Omental fat pad (tissue), 4 donors: Measurements from ENCODE around the gene CDH15. TPM values are rescaled to one million over a fixed set of nuclear protein-coding genes. Genes with fewer than 3 reads are reported as not detected.

ENCODE experiments used
- ATAC-seq: fragments of 150-250 bp; one replicate; pipeline ENCODE4 v1.9.1; 2016; ENCODE audit warnings: mild to moderate bottlenecking, moderate library complexity; ENCODE audit not compliant: low FRiP score
- DNase-seq: peaks from one replicate; pipeline ENCODE4 v3.0.0-alpha.2; 2019; ENCODE audit warnings: low spot score
- total RNA-seq, 4 donors: library from RNA; depleted of rRNA; stranded (reverse); fragments of >200 nt; gene quantifications; one replicate each; pipeline ENCODE4 v1.1.0, GENCODE V29; 2016
- TF ChIP-seq, protein P1 (sequence below), 3 donors: fragments of 450-650 bp; IDR thresholded peaks; one replicate each; pipeline ENCODE4 v1.5.1; 2016 to 2017; ENCODE audit warnings: antibody characterized with exemption in 3 of 3, mild to moderate bottlenecking in 3 of 3, moderate library complexity in 2 of 3

Gene CDH15
- total RNA-seq, 4 donors from 2014 or later = not detected

DNA sequence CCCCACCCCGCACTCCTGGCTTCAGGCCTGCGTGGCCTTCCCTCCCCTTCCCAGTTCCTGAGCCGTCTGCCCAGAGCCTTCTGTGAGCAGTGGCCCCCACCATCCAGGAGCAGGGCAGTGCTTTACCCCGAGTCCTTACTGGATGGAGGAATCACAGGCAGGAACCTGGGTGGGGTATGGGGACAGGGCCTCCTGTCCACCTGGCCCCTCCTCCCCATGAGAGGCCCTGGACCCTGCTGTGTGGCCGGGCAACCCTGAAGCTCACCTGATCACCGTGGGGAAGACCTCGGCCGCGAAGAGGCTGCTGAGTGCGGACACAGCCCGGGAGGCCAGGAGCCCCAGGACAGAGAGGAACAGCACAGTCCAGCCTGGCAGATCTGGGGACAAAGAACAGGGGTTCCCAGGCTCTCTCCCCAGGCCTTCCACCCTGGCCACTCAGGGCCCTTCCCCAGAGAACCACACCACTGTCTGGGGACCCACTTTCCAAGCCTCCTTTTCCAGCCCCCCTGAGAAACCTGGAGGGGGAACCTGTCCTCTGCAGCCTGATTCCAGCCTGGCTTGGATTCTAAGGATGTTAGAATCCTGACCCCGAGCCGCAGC is 25.6 kb downstream of the CDH15 start:
- DNase-seq (no peak), ATAC-seq (no peak)
- TF ChIP-seq, protein P1, sequence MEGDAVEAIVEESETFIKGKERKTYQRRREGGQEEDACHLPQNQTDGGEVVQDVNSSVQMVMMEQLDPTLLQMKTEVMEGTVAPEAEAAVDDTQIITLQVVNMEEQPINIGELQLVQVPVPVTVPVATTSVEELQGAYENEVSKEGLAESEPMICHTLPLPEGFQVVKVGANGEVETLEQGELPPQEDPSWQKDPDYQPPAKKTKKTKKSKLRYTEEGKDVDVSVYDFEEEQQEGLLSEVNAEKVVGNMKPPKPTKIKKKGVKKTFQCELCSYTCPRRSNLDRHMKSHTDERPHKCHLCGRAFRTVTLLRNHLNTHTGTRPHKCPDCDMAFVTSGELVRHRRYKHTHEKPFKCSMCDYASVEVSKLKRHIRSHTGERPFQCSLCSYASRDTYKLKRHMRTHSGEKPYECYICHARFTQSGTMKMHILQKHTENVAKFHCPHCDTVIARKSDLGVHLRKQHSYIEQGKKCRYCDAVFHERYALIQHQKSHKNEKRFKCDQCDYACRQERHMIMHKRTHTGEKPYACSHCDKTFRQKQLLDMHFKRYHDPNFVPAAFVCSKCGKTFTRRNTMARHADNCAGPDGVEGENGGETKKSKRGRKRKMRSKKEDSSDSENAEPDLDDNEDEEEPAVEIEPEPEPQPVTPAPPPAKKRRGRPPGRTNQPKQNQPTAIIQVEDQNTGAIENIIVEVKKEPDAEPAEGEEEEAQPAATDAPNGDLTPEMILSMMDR (IDR thresholded peaks at IDR 0.05) = no peak

DNA sequence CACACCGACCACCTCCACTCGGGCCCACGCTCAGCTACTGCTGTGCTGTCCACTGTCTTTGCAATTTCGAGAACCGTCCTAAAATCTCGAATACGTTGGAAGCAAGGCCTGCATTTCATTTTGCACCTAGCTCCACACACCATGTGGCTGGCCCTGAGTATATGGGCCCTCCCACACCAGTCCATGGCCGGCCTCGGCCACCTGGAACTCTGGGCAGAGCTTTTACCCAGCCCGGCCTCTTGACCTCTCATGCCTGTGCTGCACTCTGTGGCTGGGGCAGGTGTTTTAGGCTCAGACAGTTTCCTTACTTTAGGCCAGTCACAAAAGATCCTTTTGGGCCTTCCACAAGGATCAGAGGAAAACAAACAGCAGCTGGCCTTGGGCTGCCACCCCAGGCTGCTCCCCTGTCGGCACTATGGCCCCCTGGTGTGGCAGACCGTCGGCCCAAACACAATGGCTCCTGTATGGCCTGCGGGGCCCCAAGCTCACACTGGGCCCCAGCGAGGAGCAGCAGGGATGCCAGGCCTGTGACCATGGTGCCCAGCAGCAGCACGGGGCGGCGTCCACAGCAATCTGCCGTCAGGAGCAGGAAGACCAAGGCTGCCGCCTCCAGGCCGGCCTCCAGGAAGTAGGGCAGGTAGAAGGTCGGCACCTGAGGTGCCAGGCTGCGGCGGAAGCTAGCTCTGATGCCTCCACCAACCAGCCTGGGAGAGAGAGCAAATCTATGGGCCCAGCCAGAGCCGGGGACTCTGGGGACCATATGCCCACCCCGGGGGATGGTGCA is 26.3 kb downstream of the CDH15 start:
- DNase-seq (no peak), ATAC-seq (no peak)
- TF ChIP-seq, protein P1 (IDR thresholded peaks at IDR 0.05) = no peak

DNA sequence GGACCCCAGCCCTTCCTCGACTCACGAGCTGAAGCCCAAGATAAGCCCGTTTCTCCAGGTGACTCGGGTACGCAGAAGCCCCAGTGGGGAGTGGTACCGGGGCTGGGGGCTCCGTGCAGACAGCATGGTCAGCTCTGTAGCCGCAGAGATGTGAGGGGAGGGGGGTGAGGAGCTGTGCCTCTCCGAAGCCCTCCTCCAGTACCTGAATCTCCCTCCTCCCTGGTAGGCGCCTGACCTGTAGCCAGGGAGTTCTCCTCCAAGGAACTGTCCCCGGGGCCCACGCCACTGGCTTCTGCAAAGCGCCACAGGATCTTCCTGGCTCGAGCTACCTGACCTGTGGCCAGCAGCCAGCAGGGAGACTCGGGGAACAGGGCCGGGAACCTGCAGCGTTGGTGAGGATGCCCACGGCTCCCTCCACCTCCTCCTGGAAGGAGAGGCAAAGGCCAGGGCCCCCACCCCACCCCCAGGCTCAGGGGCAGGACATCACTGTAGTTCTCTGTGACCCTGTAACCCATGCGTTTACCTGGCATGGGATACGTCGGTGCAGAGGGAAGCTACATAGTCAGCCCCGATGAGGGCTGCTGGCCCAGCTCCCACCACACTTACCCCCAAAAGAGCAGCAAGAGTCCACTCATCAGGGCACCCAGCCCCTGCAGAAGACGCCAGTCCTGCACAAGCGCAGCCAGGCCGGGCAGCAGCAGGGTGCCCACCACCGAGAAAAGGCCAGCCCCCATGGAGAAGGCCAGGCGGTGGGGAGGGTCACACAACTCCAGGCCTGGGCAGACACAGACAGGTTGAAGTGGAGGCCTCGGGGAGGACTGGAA is 27.1 kb downstream of the CDH15 start:
- TF ChIP-seq, protein P1 (IDR thresholded peaks at IDR 0.05) = no peak

DNA sequence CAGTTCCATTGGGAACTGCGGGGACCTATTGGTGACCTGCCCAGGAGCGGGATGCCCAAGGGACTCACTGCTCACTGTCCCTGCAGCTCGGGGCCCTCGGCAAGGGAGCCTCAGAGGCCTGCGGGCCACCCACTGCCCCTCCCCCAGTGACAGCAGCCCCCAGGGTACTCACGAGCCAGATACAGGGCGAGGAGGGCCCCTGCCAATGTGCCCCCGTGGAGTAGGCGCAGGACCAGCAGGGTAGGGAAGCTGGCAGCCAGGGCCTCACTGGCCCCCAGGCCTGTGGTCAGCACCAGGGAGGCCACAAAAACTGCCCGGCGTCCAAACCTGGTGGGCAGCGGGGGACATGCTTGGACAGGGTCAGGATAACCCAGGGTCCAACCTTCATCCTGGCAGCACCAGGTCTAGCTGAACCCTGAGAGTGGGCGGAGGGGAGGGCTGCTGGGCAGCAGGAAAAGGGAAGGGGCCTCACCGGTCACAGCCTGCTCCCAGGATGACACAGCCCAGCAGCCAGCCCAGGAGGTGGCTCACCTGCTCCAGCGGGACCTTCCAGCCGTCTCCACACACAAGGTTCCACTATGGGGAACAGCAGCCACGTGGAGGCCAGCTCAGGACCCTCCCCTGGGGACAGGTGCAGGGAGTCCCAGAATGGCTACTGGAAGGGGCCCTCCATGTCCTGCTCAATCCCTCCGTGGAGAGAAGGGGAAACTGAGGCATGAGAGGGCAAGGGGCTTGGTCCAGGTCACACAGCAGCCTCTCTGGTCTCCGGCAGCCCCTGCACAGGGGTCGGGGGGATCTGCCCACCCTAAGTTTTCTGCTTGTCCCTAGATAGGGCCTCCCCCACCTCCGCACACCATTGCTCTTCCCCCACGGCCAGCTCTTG is 27.9 kb downstream of the CDH15 start:
- ATAC-seq = no peak
- TF ChIP-seq, protein P1 (IDR thresholded peaks at IDR 0.05) = no peak
- DNase-seq = no peak

More for the DNA sequence above, 27.1 kb downstream of the CDH15 start:
- no peak for DNase-seq
- ATAC-seq = no peak

DNA sequence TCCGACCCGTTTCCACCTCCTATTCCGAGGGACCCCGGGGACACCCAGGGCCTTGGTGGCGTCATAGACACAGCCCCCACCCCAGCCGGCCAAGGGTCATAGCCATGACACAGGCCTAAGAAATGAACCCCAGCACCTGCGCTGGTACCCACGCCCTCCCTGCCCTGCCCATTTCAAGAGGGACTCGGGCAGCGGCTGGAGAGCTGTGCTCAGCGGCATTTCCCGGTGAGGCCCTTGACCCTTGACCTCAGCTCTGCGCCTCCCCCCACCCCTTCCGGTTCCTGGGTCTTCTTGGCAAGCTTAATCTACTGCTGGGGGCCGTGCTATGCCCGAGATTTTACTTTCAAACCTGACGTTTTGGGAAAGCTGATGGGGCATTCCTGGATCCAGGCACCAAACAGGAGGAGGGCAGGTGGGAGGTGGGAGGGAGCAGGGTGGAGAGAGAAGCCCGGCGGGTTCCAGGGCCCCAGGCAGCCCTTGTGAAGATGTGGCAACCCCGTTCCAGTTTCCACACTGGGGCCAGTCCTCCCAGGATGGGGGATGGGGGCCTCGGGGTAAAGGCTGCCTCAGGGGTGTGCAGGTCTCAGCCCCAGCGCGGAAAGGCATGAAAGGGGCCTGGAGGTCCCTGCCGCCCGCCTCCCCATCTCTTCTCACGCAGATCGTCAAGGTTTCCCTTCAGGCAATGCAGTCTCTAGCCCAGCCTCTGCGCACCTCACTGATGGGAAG is 28.7 kb downstream of the CDH15 start, which contains the start of gene SLC22A31:
Gene SLC22A31, minus strand, starts transcription at position 414 of the 726 bp plus-strand sequence. Its CDS starts 36 bp downstream, at position 378.
- TF ChIP-seq, protein P1 (IDR thresholded peaks at IDR 0.05) = no peak
- DNase-seq = no peak
- no peak for ATAC-seq
